K562 (cell line): ENCODE measurements around the gene GPHN. TPM values are rescaled to one million over a fixed set of nuclear protein-coding genes. Genes with fewer than 3 reads are reported as not detected.

Source experiments
- ATAC-seq: fragments of 200-7000 bp; cut with Tn5 transposase; 3 replicates; pipeline ENCODE4 v1.9.1; 2020; ENCODE audit warnings: moderate library complexity
- BruUV-seq: library from RNA; stranded (reverse); fragments of 400-500 nt; replicated peaks from 2 replicates; lab custom pipeline; 2021; lab: Mats Ljungman, UMichigan
- CTCF ChIA-PET: fragments of 300-600 bp; formaldehyde crosslinking; extraction: SDS; loops from one replicate; lab custom pipeline; 2021; ENCODE audit warnings: low intra/inter-chr PET ratio; lab: Yijun Ruan, JAX
- POLR2A ChIA-PET: fragments of 300-600, 350-650 bp; sonication (Branson Sonifier 250); formaldehyde crosslinking; extraction: SDS; loops from one replicate; lab custom pipeline; 2021; ENCODE audit warnings: antibody characterized with exemption, inconsistent platforms; lab: Yijun Ruan, JAX
- DNase-seq, 4 experiments: peaks; one replicate each; pipeline versions ENCODE4 v3.0.0 to v3.0.0-alpha.2; 2011 to 2018; ENCODE audit warnings: low spot score in 3 of 4, mixed read lengths in 3 of 4; ENCODE audit errors: extremely low read depth in 1 of 4
- FAIRE-seq: peaks from 2 replicates; lab custom pipeline; 2011; peaks lifted over from hg19 to GRCh38; lab: Jason Lieb, UNC
- H2AFZ ChIP-seq: 2 replicates; pipeline ENCODE4 v1.6.0; 2011; ENCODE audit warnings: low read depth, low read length, control low read depth, inconsistent platforms
- H3K27ac ChIP-seq: fragments of 200-600 bp; 3 replicates; pipeline ENCODE4 v1.8.0; 2011; ENCODE audit warnings: low read depth, mild to moderate bottlenecking, control low read depth, inconsistent platforms, low read length, moderate library complexity, mixed read lengths; ENCODE audit errors: extremely low read depth
- H3K27me3 ChIP-seq, 2 experiments: fragments of 300-600 bp in 1 of 2; 2 replicates in 1 of 2; 3 replicates in 1 of 2; pipeline versions ENCODE4 v1.6.0 to v1.8.0; 2011; ENCODE audit warnings: inconsistent platforms in 2 of 2, low read length in 2 of 2, mild to moderate bottlenecking in 1 of 2, mixed read lengths in 1 of 2, moderate library complexity in 1 of 2; ENCODE audit not compliant: control insufficient read depth in 2 of 2, insufficient read depth in 2 of 2
- H3K36me3 ChIP-seq: fragments of 300-600 bp; 3 replicates; pipeline ENCODE4 v1.8.0; 2011; ENCODE audit warnings: mild to moderate bottlenecking, low read length, inconsistent platforms; ENCODE audit not compliant: control insufficient read depth, insufficient read depth
- H3K4me1 ChIP-seq, 2 experiments: fragments of 200-600 bp in 1 of 2; replicated peaks in 1 of 2; 2 replicates in 1 of 2; 3 replicates in 1 of 2; pipeline versions ENCODE4 v1.5.1 to v1.8.0; 2011; ENCODE audit warnings: inconsistent platforms in 2 of 2, low read length in 2 of 2, mild to moderate bottlenecking in 1 of 2, mixed read lengths in 1 of 2, moderate library complexity in 1 of 2; ENCODE audit not compliant: control insufficient read depth in 2 of 2, insufficient read depth in 2 of 2
- H3K4me2 ChIP-seq: 2 replicates; pipeline ENCODE4 v1.6.1; 2011; ENCODE audit warnings: low read length, control low read depth, inconsistent platforms, mixed read lengths; ENCODE audit not compliant: insufficient read depth
- H3K4me3 ChIP-seq: fragments of 200-600 bp; sonication (generic), shearing (Covaris generic); 2 replicates; pipeline ENCODE4 v1.5.1; 2016; ENCODE audit warnings: control low read depth, inconsistent platforms
- H3K79me2 ChIP-seq: fragments of 200-600 bp; 3 replicates; pipeline ENCODE4 v1.8.0; 2011; ENCODE audit warnings: low read length, inconsistent platforms; ENCODE audit not compliant: control insufficient read depth, insufficient read depth
- H3K9ac ChIP-seq, 2 experiments: 2 replicates each; pipeline versions ENCODE4 v1.6.0 to v1.6.1; 2011; ENCODE audit warnings: low read depth in 2 of 2, low read length in 2 of 2, control low read depth in 1 of 2, inconsistent platforms in 1 of 2, mild to moderate bottlenecking in 1 of 2, mixed read lengths in 1 of 2; ENCODE audit not compliant: insufficient read depth in 1 of 2
- H3K9me1 ChIP-seq: one replicate; pipeline ENCODE4 v1.6.0; 2011; ENCODE audit warnings: inconsistent platforms, mild to moderate bottlenecking, low read length, moderate library complexity; ENCODE audit not compliant: control insufficient read depth, insufficient read depth
- H3K9me3 ChIP-seq: replicated peaks from 2 replicates; pipeline ENCODE4 v1.5.1; 2011; ENCODE audit warnings: low read depth, low read length, inconsistent platforms; ENCODE audit not compliant: control insufficient read depth, insufficient read depth
- H4K20me1 ChIP-seq: replicated peaks from 2 replicates; pipeline ENCODE4 v1.6.1; 2011; ENCODE audit warnings: low read length, inconsistent platforms, mixed read lengths; ENCODE audit not compliant: control insufficient read depth, insufficient read depth
- BMI1 ChIP-seq: fragments of 150-350 bp; IDR thresholded peaks from 2 replicates; pipeline ENCODE4 v1.6.1; 2014; ENCODE audit warnings: low read length
- ETS2 ChIP-seq: IDR thresholded peaks from 2 replicates; pipeline ENCODE4 v1.6.1; 2016; ENCODE audit warnings: borderline replicate concordance, missing genetic modification characterization, mild to moderate bottlenecking, moderate library complexity, missing compliant biosample characterization; ENCODE audit not compliant: poor library complexity, severe bottlenecking
- FIP1L1 ChIP-seq: fragments of 200-400 bp; formaldehyde crosslinking; IDR thresholded peaks from 2 replicates; pipeline ENCODE4 v1.6.1; 2018; ENCODE audit warnings: mild to moderate bottlenecking, low read depth, low read length; ENCODE audit not compliant: poor library complexity, severe bottlenecking
- HMGN3 ChIP-seq: IDR thresholded peaks from 2 replicates; pipeline ENCODE4 v1.6.1; 2011; ENCODE audit warnings: borderline replicate concordance, low read depth, mild to moderate bottlenecking, mixed read lengths, low read length; ENCODE audit not compliant: insufficient read length; ENCODE audit errors: extremely low read depth
- POLR2AphosphoS5 ChIP-seq: IDR thresholded peaks from 2 replicates; pipeline ENCODE4 v1.6.1; 2011; ENCODE audit warnings: mild to moderate bottlenecking, low read depth, low read length, moderate library complexity; ENCODE audit not compliant: control insufficient read depth, insufficient read depth
- POLR2B ChIP-seq: fragments of 450-650 bp; IDR thresholded peaks from 2 replicates; pipeline ENCODE4 v1.6.1; 2018; ENCODE audit warnings: low read depth; ENCODE audit not compliant: partially characterized antibody
- PTRF ChIP-seq: fragments of 450-650 bp; IDR thresholded peaks from 2 replicates; pipeline ENCODE4 v1.6.1; 2016; ENCODE audit warnings: mild to moderate bottlenecking, missing genetic modification characterization, missing compliant biosample characterization
- PYGO2 ChIP-seq: fragments of 450-650 bp; IDR thresholded peaks from 2 replicates; pipeline ENCODE4 v1.6.1; 2016; ENCODE audit warnings: mild to moderate bottlenecking, missing genetic modification characterization, moderate library complexity, missing compliant biosample characterization
- SMC3 ChIP-seq: conservative IDR thresholded peaks from 2 replicates; pipeline ENCODE4 v1.6.1; 2011; ENCODE audit warnings: low read depth, low read length, improper control_type of control experiment; ENCODE audit not compliant: insufficient read depth
- SRF ChIP-seq, 2 experiments: fragments of 250-450, 450-650 bp in 1 of 2; sonication (Bioruptor Pico) in 1 of 2; sonication (generic) in 1 of 2; formaldehyde crosslinking; IDR thresholded peaks; 2 replicates each; pipeline versions ENCODE4 v1.5.0 to v1.5.1; 2020 to 2022; ENCODE audit warnings: mild to moderate bottlenecking in 1 of 2, missing genetic modification reagents in 1 of 2
- TARDBP ChIP-seq: fragments of 450-650 bp; IDR thresholded peaks from 2 replicates; pipeline ENCODE4 v1.6.1; 2016
- in situ Hi-C: fragments of 300-500 bp; cut with MboI; formaldehyde crosslinking; loops from 4 replicates; pipeline ENCODE4 v1.15.0; 2018; ENCODE audit warnings: inconsistent platforms, mixed read lengths
- intact Hi-C: fragments of 100-400 bp; cut with micrococcal nuclease; formaldehyde crosslinking; loops from 2 replicates; pipeline ENCODE4 v1.14.2; 2022
- polyA plus RNA-seq, 8 experiments: library from polyadenylated mRNA; depleted of rRNA in 4 of 8; stranded (reverse) in 5 of 8; unstranded in 3 of 8; fragments of >200 nt; fragmentation: Nextera tagmentation in 2 of 8; fragmentation: Illumina TruSeq in 1 of 8; extraction: Ambion mirVana in 2 of 8; extraction: Trizol in 1 of 8; gene quantifications; 2 replicates each; pipeline versions ENCODE4 v1.2.1 to v1.2.3, GENCODE V29; 2011 to 2014; ENCODE audit warnings: inconsistent platforms in 1 of 8, missing spikeins in 1 of 8
- total RNA-seq, 7 experiments: library from RNA; depleted of rRNA in 6 of 7; stranded (reverse); fragments of >200 nt in 6 of 7; fragmentation: Illumina TruSeq in 2 of 7; extraction: Trizol in 2 of 7; gene quantifications; 2 replicates each; pipeline versions ENCODE4 v1.2.1 to v1.2.3, GENCODE V29; 2011 to 2021; ENCODE audit warnings: low replicate concordance in 1 of 7
- TF ChIP-seq, protein P1 (sequence below): sonication (generic); formaldehyde crosslinking; IDR thresholded peaks from 2 replicates; pipeline ENCODE4 v1.8.1; 2023; ENCODE audit warnings: mild to moderate bottlenecking, missing genetic modification reagents
- TF ChIP-seq, protein P2 (sequence below): fragments of 450-650 bp; IDR thresholded peaks from 2 replicates; pipeline ENCODE4 v1.6.1; 2018; ENCODE audit warnings: mild to moderate bottlenecking, low read depth; ENCODE audit not compliant: partially characterized antibody
- TF ChIP-seq, protein P3 (sequence below): IDR thresholded peaks from 3 replicates; pipeline ENCODE4 v1.6.1; 2011; ENCODE audit warnings: borderline replicate concordance, mild to moderate bottlenecking, moderate library complexity; ENCODE audit not compliant: insufficient read length; ENCODE audit errors: extremely low read depth
- TF ChIP-seq, protein P4 (sequence below): fragments of 250-450 bp; sonication (Bioruptor Pico); IDR thresholded peaks from 2 replicates; pipeline ENCODE4 v1.8.0; 2021; ENCODE audit warnings: moderate library complexity, mild to moderate bottlenecking, inconsistent platforms

GPHN gene
- total and polyA plus RNA-seq, 9 of the 15 experiments (the other 6 are each of a cell fraction or from before 2014, with no cell fraction given), result 5.9 to 16.0 (median 11.4) TPM

DNA sequence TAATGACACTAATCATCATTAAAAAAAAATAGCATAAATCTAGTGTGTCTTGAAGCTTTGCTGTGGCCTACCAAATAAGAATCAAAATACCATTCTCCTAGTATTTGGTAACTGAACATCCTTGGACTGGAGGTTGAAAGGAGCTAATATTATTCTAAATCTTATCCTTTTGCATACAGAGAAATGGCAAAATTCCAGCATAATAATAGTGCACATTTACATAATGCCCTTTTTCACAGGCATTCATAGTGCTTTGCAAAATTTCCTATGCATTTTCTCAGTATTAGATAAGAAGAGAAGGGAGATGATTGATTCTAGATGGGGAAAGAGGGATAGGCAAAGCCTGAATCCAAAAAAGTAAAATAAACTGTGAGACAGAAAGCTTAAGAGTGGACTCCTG, 35.7 kb upstream of the GPHN start:
- intact Hi-C loops, result no loop called here
- ATAC-seq, result no peak
- H3K9me1 ChIP-seq, result no peaks in the 10 kb centered on the region
- H3K9me3 ChIP-seq, result no peaks in the 10 kb centered on the region; the same call in 1 of the 2 replicates
- no peak overlapping the region for H3K4me3 ChIP-seq
- no peak overlapping the region for H3K27ac ChIP-seq
- no peak for FAIRE-seq
- no peak overlapping the region for H3K9ac ChIP-seq
- H2AFZ ChIP-seq, result no peak overlapping the region
- no peaks in the 10 kb centered on the region for H3K36me3 ChIP-seq
- no peaks in the 10 kb centered on the region for H3K79me2 ChIP-seq
- peaks cover 0 to 3% of the 10 kb centered on the region in 2 experiments; a peak in 2 of 5 replicates for H3K4me1 ChIP-seq
- ChIA-PET POLR2A (interaction anchor here (0.8 kb wide), 1 partner anchor 14 kb away, joined by 3 read pairs; the partner anchor contains the start of gene CCDC196), CTCF (no interaction called here)
- in situ Hi-C loops, result no loop called here
- DNase-seq, result no peak
- H4K20me1 ChIP-seq, result no peaks in the 10 kb centered on the region
- H3K27me3 ChIP-seq, result no peaks in the 10 kb centered on the region
- BruUV-seq, result no TSS peak
- H3K4me2 ChIP-seq, result no peak overlapping the region
- TF ChIP-seq, protein P1, sequence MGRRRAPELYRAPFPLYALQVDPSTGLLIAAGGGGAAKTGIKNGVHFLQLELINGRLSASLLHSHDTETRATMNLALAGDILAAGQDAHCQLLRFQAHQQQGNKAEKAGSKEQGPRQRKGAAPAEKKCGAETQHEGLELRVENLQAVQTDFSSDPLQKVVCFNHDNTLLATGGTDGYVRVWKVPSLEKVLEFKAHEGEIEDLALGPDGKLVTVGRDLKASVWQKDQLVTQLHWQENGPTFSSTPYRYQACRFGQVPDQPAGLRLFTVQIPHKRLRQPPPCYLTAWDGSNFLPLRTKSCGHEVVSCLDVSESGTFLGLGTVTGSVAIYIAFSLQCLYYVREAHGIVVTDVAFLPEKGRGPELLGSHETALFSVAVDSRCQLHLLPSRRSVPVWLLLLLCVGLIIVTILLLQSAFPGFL (CRISPR knock-in tag), result no peak
- TF ChIP-seq SRF (CRISPR knock-in tag; IDR thresholded peaks at IDR 0.05) (no peak), HMGN3 (no peak), POLR2B (no peak), ETS2 (tag) (no peak), POLR2AphosphoS5 (no peak), PYGO2 (no peak), FIP1L1 (no peak), BMI1 (no peak), PTRF (tag) (no peak), TARDBP (no peak), SMC3 (no peak)
- TF ChIP-seq, protein P2, sequence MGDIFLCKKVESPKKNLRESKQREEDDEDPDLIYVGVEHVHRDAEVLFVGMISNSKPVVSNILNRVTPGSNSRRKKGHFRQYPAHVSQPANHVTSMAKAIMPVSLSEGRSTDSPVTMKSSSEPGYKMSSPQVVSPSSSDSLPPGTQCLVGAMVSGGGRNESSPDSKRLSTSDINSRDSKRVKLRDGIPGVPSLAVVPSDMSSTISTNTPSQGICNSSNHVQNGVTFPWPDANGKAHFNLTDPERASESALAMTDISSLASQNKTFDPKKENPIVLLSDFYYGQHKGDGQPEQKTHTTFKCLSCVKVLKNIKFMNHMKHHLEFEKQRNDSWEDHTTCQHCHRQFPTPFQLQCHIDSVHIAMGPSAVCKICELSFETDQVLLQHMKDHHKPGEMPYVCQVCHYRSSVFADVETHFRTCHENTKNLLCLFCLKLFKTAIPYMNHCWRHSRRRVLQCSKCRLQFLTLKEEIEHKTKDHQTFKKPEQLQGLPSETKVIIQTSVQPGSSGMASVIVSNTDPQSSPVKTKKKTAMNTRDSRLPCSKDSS, result no peak
- TF ChIP-seq, protein P3, sequence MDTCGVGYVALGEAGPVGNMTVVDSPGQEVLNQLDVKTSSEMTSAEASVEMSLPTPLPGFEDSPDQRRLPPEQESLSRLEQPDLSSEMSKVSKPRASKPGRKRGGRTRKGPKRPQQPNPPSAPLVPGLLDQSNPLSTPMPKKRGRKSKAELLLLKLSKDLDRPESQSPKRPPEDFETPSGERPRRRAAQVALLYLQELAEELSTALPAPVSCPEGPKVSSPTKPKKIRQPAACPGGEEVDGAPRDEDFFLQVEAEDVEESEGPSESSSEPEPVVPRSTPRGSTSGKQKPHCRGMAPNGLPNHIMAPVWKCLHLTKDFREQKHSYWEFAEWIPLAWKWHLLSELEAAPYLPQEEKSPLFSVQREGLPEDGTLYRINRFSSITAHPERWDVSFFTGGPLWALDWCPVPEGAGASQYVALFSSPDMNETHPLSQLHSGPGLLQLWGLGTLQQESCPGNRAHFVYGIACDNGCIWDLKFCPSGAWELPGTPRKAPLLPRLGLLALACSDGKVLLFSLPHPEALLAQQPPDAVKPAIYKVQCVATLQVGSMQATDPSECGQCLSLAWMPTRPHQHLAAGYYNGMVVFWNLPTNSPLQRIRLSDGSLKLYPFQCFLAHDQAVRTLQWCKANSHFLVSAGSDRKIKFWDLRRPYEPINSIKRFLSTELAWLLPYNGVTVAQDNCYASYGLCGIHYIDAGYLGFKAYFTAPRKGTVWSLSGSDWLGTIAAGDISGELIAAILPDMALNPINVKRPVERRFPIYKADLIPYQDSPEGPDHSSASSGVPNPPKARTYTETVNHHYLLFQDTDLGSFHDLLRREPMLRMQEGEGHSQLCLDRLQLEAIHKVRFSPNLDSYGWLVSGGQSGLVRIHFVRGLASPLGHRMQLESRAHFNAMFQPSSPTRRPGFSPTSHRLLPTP, result no peak
- TF ChIP-seq, protein P4, sequence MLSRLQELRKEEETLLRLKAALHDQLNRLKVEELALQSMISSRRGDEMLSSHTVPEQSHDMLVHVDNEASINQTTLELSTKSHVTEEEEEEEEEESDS (CRISPR knock-in tag), result no peak
